Activated naive CD8-positive, alpha-beta T cell treated with anti-CD3 and anti-CD28 coated beads, Interleukin-2, amount 50 U/mL, for 24 hours (primary cell): ENCODE data around the gene FOCAD.
"Not testable (repeated sequence)": the region's sequence is repeated elsewhere in the genome, so short reads cannot be mapped to it uniquely, and the experiment has no call there.

Experiments
- ATAC-seq: fragments of 150-1000 bp; cut with Tn5 transposase; one replicate; pipeline ENCODE4 v1.10.0; 2021
- DNase-seq: peaks from one replicate; pipeline ENCODE4 v3.0.0; 2021
- H3K27ac Mint-ChIP-seq: one replicate; pipeline ENCODE4 v1.8.0; 2021; ENCODE audit warnings: mild to moderate bottlenecking, mixed read lengths
- H3K27me3 Mint-ChIP-seq: one replicate; pipeline ENCODE4 v1.8.0; 2021; ENCODE audit warnings: mixed read lengths
- H3K36me3 Mint-ChIP-seq: one replicate; pipeline ENCODE4 v1.8.0; 2021; ENCODE audit warnings: low read depth, mixed read lengths
- H3K4me1 Mint-ChIP-seq: one replicate; pipeline ENCODE4 v1.8.0; 2021; ENCODE audit warnings: mixed read lengths
- H3K4me3 Mint-ChIP-seq: one replicate; pipeline ENCODE4 v1.8.0; 2021; ENCODE audit warnings: mild to moderate bottlenecking, moderate library complexity, mixed read lengths
- H3K9me3 Mint-ChIP-seq: one replicate; pipeline ENCODE4 v1.8.0; 2021; ENCODE audit warnings: mixed read lengths

The FOCAD gene

DNA sequence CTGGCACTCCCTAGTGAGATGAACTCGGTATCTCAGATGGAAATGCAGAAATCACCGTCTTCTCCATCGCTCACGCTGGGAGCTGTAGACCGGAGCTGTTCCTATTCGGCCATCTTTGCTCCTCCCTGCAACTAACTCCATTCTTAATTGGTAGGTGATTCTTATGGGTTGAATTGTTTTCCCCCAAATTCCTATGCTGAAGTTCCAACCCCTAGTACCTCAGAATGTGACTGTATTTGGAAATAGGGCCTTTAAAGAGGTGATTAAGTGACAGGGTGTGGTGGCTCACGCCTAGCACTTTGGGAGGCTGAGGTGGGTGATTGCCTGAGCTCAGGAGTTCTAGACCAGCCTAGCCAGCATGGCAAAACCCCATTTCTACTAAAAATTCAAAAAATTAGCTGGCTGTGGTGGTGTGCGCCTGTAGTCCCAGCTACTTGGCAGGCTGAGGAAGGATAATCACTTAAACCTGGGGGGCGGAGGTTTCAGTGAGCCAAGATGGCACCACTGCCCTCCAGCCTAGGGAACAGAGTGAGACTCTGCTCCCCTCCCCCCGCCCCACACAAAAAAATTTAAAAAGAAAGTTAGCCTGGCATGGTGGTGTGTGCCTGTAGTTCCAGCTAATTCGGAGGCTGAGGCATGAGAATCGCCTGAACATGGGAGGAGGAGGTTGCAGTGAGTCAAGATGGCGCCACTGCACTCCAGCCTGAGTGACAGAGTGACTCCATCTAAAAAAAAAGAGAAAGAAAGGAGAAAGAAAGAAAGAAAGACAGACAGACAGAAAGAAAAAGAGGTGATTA, 25.2 kb upstream of the FOCAD start:
- Mint-ChIP-seq H3K27me3 (peaks cover 2% of the 10 kb centered on the region), H3K27ac (peak overlapping the region; percentile 44), H3K9me3 (no peaks in the 10 kb centered on the region), H3K4me1 (no peaks in the 10 kb centered on the region), H3K36me3 (no peaks in the 10 kb centered on the region), H3K4me3 (no peak overlapping the region)
- no peak for ATAC-seq
- DNase-seq = no peak

DNA sequence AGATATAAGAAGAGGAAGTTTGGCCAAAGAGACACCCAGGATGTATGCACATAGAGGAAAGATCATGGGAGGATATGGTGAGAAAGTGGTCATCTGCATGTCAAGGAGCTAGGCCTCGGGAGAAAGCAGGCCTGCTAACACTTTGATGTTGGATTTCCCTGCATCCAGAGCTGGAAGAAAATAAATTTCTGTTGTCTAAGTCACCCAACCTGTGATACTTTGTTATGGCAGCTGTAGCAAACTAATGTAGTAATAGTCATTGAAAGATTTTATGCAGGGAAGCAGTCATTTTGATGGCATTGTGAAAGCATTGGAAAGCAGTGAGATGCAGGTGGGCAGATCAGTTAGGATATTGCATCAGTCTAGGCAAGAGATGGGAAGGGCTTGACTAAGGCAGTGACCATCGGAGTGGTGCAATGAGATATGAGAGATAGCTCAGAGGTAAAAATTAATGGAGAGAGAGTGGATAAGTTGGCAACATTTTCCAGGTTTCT, 24.5 kb upstream of the FOCAD start:
- DNase-seq (no peak), ATAC-seq (no peak)
- H3K27me3 Mint-ChIP-seq = peaks cover 2% of the 10 kb centered on the region
- no peaks in the 10 kb centered on the region for H3K9me3 Mint-ChIP-seq
- H3K36me3 Mint-ChIP-seq = no peaks in the 10 kb centered on the region
- H3K4me3 Mint-ChIP-seq = no peak overlapping the region
- H3K4me1 Mint-ChIP-seq = no peaks in the 10 kb centered on the region
- H3K27ac Mint-ChIP-seq = no peak overlapping the region

DNA sequence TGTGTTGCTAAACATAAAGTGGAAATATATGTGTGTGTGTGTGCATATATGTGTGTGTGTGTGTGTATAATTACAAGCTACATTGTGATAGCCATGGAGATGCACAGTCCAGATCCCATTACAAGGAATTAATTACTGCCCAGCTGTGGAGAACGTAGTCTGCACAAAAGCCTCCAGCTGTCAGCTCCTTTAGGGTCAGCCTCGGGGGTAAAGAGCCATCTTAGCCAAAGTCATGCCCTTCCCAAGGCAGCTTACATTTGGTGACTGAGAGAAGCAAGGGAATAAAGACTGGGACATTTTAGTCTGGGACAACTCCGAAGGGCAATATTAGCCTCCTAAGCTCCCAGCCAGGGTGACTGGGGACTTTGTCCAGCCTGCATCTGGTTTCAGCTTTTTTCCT, 21.9 kb upstream of the FOCAD start:
- DNase-seq (no peak), ATAC-seq (no peak)
- H3K9me3 Mint-ChIP-seq = no peaks in the 10 kb centered on the region
- no peak overlapping the region for H3K4me3 Mint-ChIP-seq
- H3K27ac Mint-ChIP-seq = no peak overlapping the region
- no peaks in the 10 kb centered on the region for H3K36me3 Mint-ChIP-seq
- H3K4me1 Mint-ChIP-seq = no peaks in the 10 kb centered on the region
- H3K27me3 Mint-ChIP-seq = peaks cover 2% of the 10 kb centered on the region

DNA sequence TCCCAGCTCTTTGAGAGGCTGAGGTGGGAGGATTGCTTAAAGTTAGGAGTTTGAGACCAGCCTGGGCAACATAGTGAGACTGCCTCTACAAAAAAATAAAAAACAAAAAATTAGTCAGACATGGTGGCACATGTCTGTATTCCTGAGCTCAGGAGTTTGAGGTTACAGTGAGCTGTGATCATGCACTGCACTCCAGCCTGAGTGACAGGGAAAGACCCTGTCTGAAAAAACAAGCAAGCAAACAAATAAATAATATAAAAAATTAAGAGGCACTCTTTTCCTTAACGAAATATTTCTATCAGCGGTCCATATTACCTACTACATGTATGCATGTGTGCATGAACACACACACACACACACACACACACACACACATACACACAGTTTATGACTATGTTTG, 20.9 kb upstream of the FOCAD start:
- Mint-ChIP-seq H3K4me1 (no peaks in the 10 kb centered on the region), H3K9me3 (no peaks in the 10 kb centered on the region), H3K27me3 (peaks cover 2% of the 10 kb centered on the region), H3K27ac (no peak overlapping the region), H3K36me3 (no peaks in the 10 kb centered on the region), H3K4me3 (no peak overlapping the region)
- DNase-seq (no peak), ATAC-seq (no peak)

DNA sequence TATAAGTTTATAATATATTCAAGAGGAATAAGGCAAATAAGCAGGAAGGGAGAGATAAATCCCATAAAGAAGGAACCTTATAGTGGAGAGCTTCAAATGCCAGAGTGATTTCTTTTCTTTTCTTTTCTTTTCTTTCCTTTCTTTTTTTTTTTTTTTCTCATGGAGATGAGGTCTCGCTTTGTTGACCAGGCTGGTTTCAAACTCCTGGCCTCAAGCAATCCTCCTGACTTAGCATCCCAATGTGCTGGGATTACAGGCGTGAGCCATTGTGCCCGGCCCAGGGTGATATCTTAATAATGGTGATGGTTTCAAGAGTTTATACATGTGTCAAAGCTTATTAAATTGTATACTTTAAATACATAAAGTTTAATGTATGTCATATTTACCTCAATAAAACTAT, 19.6 kb upstream of the FOCAD start:
- DNase-seq = no peak
- Mint-ChIP-seq H3K27me3 (peaks cover 2% of the 10 kb centered on the region), H3K4me1 (no peaks in the 10 kb centered on the region), H3K36me3 (no peaks in the 10 kb centered on the region), H3K4me3 (no peak overlapping the region), H3K9me3 (no peaks in the 10 kb centered on the region), H3K27ac (no peak overlapping the region)
- no peak for ATAC-seq

DNA sequence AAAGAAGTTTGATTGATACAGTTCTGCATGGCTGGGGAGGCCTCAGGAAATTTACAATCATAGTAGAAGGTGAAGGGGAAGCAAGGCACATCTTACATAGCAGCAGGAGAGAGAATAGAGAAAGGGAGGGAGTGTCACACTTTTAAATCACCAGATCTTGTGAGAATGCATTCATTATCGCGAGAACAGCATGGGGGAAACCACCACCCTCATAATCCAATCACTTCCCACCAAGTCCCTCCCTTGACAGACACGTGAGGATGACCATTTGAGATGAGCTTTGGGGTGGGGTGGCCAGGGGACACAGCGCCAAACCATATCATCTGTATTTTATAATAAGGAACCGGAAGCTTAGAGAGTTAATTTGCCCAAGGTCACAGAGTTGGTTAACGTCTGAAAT, 13.7 kb upstream of the FOCAD start:
- ATAC-seq = no peak
- H3K9me3 Mint-ChIP-seq = no peaks in the 10 kb centered on the region
- H3K27me3 Mint-ChIP-seq = no peaks in the 10 kb centered on the region
- DNase-seq = no peak
- H3K4me1 Mint-ChIP-seq = no peaks in the 10 kb centered on the region
- H3K4me3 Mint-ChIP-seq = no peak overlapping the region
- H3K27ac Mint-ChIP-seq = no peak overlapping the region
- no peaks in the 10 kb centered on the region for H3K36me3 Mint-ChIP-seq

DNA sequence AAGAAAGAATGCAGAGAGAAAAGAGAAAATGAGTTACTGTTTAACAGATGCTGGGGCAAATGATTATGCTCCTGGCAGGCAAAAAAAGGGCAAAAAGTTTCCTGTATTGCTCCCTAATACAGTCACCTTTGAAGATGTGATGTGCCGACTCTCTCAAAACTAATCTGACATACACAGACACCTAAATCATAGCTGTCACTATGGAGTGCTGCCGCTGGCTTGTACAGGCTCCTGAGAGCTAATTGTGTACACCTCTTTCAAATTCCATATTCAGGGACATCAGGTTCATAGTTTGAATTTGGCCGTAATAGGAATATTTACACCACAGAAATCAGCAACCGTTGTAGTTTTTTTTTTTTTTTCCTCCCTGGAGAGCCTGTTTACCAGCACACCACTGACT, 12.4 kb upstream of the FOCAD start:
- ATAC-seq (no peak), DNase-seq (no peak)
- H3K9me3 Mint-ChIP-seq = no peaks in the 10 kb centered on the region
- H3K36me3 Mint-ChIP-seq = no peaks in the 10 kb centered on the region
- H3K4me3 Mint-ChIP-seq = no peak overlapping the region
- no peak overlapping the region for H3K27ac Mint-ChIP-seq
- no peaks in the 10 kb centered on the region for H3K27me3 Mint-ChIP-seq
- H3K4me1 Mint-ChIP-seq = no peaks in the 10 kb centered on the region

DNA sequence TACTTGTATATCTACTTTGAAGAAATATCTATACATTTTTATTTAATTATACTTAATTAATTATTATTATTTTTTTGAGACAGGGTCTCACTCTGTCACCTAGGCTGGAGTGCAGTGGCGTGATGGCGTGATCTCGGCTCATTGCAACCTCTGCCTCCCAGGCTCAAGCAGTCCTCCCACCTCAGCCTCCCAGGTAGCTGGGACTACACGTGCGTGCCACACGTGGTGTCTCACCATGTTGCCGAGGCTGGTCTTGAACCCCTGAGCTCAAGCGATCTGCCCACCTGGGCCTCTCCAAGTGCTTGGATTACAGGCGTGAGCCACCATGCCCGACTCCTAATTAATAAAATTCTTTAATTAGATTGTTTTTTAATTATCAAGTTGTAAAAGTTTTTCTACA, 10.5 kb upstream of the FOCAD start:
- H3K27ac Mint-ChIP-seq, H3K4me1 Mint-ChIP-seq, H3K9me3 Mint-ChIP-seq, DNase-seq, H3K4me3 Mint-ChIP-seq, H3K36me3 Mint-ChIP-seq, ATAC-seq, H3K27me3 Mint-ChIP-seq: not testable (repeated sequence)

DNA sequence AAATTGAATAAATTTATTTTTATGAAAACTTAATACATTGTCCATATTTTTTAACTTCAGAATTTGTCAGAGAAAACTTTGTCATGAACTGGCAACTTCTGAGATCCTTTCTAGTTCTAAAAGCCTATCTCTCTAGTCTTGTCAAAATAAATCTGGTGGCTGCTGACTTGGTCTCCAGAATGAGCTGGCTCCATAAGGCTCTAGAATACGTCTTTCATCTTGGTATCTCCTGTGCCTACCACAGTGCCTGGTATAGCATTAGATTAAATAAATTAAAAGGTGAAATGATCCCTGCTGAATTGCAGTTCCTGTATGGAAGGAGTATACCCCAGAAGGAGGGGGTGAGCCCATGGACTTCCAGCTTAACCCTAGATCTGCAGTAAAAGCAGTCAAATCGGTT, 2.6 kb upstream of the FOCAD start:
- no peak for ATAC-seq
- H3K27ac Mint-ChIP-seq = no peak overlapping the region
- H3K4me1 Mint-ChIP-seq = peaks cover 29% of the 10 kb centered on the region
- no peaks in the 10 kb centered on the region for H3K27me3 Mint-ChIP-seq
- no peaks in the 10 kb centered on the region for H3K36me3 Mint-ChIP-seq
- no peaks in the 10 kb centered on the region for H3K9me3 Mint-ChIP-seq
- DNase-seq = no peak
- H3K4me3 Mint-ChIP-seq = no peak overlapping the region

DNA sequence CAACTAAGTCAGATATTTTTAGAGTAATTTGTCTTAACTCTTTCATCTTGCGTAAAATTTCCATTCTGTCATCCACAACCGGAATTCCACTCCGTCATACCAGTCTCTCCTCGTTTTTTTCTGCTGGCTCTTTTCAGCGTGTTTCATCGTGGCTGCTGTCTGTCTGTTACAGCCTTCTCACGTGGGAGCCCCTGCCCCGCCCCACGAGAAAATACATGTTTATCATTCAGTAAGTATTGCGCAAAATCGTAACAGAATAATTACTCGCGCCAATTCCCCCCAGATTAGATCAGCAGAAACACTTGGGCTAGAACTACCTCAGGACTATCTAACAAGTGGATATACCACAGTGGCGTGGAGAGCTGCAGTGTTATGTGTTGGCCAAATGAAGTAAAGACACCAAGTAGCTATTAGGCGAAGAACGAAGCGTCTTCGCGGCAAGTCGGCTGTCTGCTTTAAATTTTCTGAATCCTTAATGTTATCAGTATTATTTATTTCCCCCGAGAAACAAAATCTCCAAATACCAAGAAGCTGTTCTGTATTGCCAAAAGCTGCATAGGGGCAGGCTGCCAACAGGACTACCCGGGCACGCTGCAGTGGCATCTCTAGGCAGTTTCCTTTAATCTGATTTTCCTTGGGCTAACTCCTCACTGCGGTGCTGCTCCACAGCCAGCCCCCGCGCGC, 566 bp upstream of the FOCAD start:
- Mint-ChIP-seq H3K4me3 (peak overlapping the region; percentile 87), H3K27ac (peak overlapping the region; percentile 49), H3K4me1 (peaks cover 32% of the 10 kb centered on the region), H3K27me3 (no peaks in the 10 kb centered on the region), H3K9me3 (no peaks in the 10 kb centered on the region), H3K36me3 (no peaks in the 10 kb centered on the region)
- DNase-seq (peak; percentile 44), ATAC-seq (peak; percentile 18)

DNA sequence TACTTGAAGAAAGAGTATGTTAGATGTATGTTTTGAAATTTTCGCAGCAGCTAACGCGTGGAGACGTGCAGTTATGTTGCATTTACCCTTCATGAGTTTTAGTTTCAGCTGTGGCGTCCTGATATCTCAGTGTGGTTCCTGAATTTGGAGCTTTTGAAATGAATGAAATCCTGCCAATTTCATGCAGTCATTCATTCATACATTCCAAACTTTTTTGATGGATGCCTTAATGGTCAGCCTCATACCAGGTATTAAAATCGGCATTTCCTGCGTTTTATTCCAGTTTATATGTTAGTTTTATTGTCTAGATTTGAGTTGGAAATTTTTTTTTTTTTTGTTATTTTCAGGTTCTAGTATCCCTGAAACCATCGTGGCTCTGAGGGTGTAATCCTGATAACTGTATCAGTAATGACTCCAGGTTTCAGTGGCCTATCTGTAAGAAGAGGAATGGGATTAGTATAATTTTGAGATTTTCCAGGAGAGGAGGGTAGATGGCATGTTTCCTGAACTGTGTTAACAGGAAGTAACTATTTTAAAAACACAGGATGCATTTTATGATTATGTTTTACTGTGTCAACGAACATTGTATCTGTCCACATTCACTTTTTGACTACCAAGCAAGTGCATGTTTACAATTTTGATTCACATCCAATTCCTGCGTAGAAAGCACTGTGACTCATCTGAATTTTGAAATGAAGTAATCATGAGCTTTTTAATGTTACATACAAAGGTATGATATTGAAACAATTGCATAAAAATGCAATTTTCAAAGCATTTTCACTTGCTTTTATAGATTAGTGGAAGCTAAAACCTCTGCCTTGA, 1.0 kb downstream of the FOCAD start:
- DNase-seq (no peak), ATAC-seq (no peak)
- peak overlapping the region; percentile 76 for H3K27ac Mint-ChIP-seq

DNA sequence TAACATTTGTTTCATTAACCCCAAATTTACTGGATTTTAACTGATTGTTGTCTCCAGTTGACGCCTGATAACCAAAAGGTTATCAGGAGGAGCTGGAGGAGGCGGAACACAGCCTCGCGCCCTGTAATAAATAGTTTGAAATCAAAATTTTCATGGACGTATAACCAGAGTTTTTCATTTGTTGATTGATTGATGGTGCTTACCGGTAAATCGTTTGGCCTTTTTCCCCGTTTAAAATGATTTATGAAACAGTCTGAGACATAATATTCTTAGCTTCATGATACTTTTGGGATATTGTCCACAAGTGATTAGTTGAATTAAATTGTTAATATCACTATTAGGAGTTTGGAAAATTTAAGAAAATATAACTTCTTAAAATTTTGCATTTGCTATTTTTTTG, 1.7 kb downstream of the FOCAD start:
- no peak for DNase-seq
- no peaks in the 10 kb centered on the region for H3K36me3 Mint-ChIP-seq
- peak overlapping the region; percentile 87 for H3K4me3 Mint-ChIP-seq
- H3K9me3 Mint-ChIP-seq = no peaks in the 10 kb centered on the region
- no peak overlapping the region for H3K27ac Mint-ChIP-seq
- no peak for ATAC-seq
- H3K27me3 Mint-ChIP-seq = no peaks in the 10 kb centered on the region
- H3K4me1 Mint-ChIP-seq = peaks cover 32% of the 10 kb centered on the region

More for the DNA sequence above, 1.0 kb downstream of the FOCAD start:
- peak overlapping the region; percentile 87 for H3K4me3 Mint-ChIP-seq
- no peaks in the 10 kb centered on the region for H3K9me3 Mint-ChIP-seq
- peaks cover 32% of the 10 kb centered on the region for H3K4me1 Mint-ChIP-seq
- no peaks in the 10 kb centered on the region for H3K36me3 Mint-ChIP-seq
- H3K27me3 Mint-ChIP-seq = no peaks in the 10 kb centered on the region

DNA sequence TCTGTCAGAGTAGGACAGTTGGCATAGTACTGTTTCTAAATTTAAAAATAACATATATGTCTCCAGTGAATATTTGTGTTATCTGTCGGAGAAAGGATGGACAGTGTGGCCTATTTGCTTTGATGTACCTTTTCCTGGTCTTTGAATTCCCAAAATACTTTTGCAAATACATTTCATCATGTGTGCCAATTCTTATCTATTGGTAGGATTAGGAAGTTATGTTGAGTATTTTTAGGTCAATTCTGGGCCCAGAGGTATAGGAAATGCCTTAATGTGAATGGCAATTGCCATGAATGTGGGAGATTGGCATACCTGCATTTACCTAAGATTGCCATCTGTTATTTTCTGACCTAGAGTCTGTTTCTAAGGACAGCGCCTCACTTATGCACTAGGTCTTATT, 5.8 kb downstream of the FOCAD start:
- no peak overlapping the region for H3K27ac Mint-ChIP-seq
- DNase-seq (no peak), ATAC-seq (no peak)
- peaks cover 19% of the 10 kb centered on the region for H3K4me1 Mint-ChIP-seq
- H3K27me3 Mint-ChIP-seq = no peaks in the 10 kb centered on the region
- no peak overlapping the region for H3K4me3 Mint-ChIP-seq
- no peaks in the 10 kb centered on the region for H3K9me3 Mint-ChIP-seq
- H3K36me3 Mint-ChIP-seq = no peaks in the 10 kb centered on the region

DNA sequence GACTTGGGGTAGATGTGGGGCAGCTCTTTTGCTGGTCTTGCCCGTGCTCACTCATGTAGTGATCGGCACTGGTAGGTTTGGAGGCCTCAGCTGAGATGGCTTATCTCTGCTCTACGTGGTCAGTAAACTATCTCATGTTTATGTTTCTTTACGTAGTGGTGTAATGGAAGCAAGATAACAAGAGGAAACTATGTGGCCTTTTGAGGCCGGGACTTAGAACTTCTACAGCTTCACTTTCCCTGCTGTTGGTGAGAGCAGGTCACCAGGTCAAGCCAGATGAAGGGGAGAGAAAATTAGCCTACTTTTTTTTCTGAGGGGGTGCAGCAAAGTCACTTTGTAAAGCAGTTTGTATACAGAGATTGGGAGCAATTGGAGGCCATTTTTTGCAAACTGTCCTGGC, 8.5 kb downstream of the FOCAD start:
- Mint-ChIP-seq H3K27me3 (no peaks in the 10 kb centered on the region), H3K4me3 (no peak overlapping the region), H3K36me3 (no peaks in the 10 kb centered on the region), H3K4me1 (peaks cover 3% of the 10 kb centered on the region), H3K27ac (no peak overlapping the region), H3K9me3 (no peaks in the 10 kb centered on the region)
- no peak for ATAC-seq
- DNase-seq = no peak

DNA sequence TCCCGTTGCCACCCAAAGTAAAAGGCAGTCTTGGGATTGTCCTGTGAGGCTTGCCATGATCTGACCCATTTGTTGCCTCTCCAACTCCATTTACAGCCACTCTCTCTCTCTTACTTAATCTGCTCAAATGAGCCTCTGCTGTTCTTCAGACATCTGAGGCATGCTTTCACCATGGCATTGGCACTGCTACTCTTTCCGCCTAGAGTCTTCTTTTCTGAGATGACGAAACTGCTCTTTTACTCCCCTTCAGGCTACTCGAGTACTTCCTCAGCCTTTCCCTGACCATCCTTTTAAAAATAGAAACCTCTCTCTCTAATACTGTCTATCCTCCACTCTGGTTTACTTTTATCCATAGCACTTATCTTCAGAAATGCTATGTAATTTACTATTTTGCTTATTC, 9.0 kb downstream of the FOCAD start:
- Mint-ChIP-seq H3K4me1 (peaks cover 3% of the 10 kb centered on the region), H3K27me3 (no peaks in the 10 kb centered on the region), H3K9me3 (no peaks in the 10 kb centered on the region), H3K4me3 (no peak overlapping the region), H3K27ac (no peak overlapping the region), H3K36me3 (no peaks in the 10 kb centered on the region)
- no peak for ATAC-seq
- DNase-seq = no peak
